ENCODE measurements around the gene RUNX3. TPM values are rescaled to one million over a fixed set of nuclear protein-coding genes. Genes with fewer than 3 reads are reported as not detected.

The RUNX3 gene
- total RNA-seq, 1 experiment from 2014 or later = 1.5 TPM

DNA sequence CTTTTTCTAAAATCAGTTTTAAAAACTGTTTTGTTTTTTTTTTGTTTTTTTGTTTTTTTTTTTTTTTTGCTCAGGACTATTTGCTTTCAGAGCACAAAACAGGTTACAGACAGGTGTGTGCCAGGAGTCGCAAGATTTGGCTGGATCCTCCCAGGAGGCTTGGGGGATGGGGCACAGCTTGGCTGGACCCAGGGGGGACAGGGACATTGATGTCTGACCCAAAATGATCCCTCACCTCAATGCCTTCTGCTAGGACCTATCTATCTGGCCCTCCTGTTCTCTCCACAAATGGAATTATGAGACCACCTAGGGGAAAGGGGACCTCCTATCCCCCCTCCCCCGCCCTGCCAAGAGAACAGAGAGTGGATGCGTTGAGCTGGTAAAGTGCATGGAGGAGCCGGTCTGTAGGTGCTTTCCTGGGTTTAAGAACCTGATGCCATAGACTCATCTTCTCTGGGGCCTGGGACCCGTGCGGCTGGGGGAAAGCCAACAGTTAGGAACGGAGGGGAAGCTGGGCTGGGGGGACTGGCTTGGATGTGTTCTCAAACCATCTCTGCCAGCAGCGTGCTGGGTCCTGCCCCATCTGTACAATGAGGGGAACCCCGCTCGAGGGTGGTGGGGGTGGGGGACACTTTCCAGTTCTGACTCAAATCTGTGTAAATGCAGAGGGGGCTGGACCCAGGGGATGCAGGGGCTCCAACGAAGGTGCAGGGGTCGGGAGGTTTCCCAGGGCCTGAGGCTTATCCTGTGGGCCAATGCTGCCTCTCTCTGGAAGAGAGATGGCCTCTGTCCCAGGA lies 28.9 kb downstream of the RUNX3 start:
- H3K27me3 Mint-ChIP-seq (ENCODE audit: low read depth) = no peaks in the 10 kb centered on the region
- ChIA-PET CTCF (interaction anchor here (0.6 to 1.4 kb wide), 9 partner anchors 8 to 126 kb away, joined by 3 to 11 read pairs (median 5); no protein-coding TSS in a partner anchor), POLR2A (interaction anchor here (0.5 to 0.7 kb wide), 4 partner anchors 8 to 245 kb away, joined by 3 to 6 read pairs (median 4); partner anchors contain the start of gene RUNX3)
- ATAC-seq (no peak), DNase-seq (ENCODE audit: low spot score) (no peak)
- TF ChIP-seq SMAD4 (CRISPR knock-in tag; IDR thresholded peaks at IDR 0.05) = no peak
- TF ChIP-seq SP1 (CRISPR knock-in tag; conservative IDR thresholded peaks at IDR 0.05) = no peak
- TF ChIP-seq IRF2 (CRISPR knock-in tag; IDR thresholded peaks at IDR 0.05; ENCODE audit: borderline replicate concordance, low read depth) = no peak
- no peak for TF ChIP-seq MAX (CRISPR knock-in tag; IDR thresholded peaks at IDR 0.05)
- no peak for TF ChIP-seq ZNF121 (CRISPR knock-in tag; IDR thresholded peaks at IDR 0.05)
- TF ChIP-seq, protein P1, sequence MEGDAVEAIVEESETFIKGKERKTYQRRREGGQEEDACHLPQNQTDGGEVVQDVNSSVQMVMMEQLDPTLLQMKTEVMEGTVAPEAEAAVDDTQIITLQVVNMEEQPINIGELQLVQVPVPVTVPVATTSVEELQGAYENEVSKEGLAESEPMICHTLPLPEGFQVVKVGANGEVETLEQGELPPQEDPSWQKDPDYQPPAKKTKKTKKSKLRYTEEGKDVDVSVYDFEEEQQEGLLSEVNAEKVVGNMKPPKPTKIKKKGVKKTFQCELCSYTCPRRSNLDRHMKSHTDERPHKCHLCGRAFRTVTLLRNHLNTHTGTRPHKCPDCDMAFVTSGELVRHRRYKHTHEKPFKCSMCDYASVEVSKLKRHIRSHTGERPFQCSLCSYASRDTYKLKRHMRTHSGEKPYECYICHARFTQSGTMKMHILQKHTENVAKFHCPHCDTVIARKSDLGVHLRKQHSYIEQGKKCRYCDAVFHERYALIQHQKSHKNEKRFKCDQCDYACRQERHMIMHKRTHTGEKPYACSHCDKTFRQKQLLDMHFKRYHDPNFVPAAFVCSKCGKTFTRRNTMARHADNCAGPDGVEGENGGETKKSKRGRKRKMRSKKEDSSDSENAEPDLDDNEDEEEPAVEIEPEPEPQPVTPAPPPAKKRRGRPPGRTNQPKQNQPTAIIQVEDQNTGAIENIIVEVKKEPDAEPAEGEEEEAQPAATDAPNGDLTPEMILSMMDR (IDR thresholded peaks at IDR 0.05) = no peak
- no peak for TF ChIP-seq ZBTB21 (CRISPR knock-in tag; IDR thresholded peaks at IDR 0.05; ENCODE audit: borderline replicate concordance)
- TF ChIP-seq KAT7 (CRISPR knock-in tag; IDR thresholded peaks at IDR 0.05; ENCODE audit: borderline replicate concordance) = no peak
- no peak for TF ChIP-seq FOXJ3 (CRISPR knock-in tag; IDR thresholded peaks at IDR 0.05; ENCODE audit: borderline replicate concordance)
- no peak for TF ChIP-seq SOX15 (CRISPR knock-in tag; IDR thresholded peaks at IDR 0.05)
- TF ChIP-seq, protein P2, sequence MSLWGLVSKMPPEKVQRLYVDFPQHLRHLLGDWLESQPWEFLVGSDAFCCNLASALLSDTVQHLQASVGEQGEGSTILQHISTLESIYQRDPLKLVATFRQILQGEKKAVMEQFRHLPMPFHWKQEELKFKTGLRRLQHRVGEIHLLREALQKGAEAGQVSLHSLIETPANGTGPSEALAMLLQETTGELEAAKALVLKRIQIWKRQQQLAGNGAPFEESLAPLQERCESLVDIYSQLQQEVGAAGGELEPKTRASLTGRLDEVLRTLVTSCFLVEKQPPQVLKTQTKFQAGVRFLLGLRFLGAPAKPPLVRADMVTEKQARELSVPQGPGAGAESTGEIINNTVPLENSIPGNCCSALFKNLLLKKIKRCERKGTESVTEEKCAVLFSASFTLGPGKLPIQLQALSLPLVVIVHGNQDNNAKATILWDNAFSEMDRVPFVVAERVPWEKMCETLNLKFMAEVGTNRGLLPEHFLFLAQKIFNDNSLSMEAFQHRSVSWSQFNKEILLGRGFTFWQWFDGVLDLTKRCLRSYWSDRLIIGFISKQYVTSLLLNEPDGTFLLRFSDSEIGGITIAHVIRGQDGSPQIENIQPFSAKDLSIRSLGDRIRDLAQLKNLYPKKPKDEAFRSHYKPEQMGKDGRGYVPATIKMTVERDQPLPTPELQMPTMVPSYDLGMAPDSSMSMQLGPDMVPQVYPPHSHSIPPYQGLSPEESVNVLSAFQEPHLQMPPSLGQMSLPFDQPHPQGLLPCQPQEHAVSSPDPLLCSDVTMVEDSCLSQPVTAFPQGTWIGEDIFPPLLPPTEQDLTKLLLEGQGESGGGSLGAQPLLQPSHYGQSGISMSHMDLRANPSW (CRISPR knock-in tag; conservative IDR thresholded peaks at IDR 0.05; ENCODE audit: low read depth) = no peak
- TF ChIP-seq, protein P3, sequence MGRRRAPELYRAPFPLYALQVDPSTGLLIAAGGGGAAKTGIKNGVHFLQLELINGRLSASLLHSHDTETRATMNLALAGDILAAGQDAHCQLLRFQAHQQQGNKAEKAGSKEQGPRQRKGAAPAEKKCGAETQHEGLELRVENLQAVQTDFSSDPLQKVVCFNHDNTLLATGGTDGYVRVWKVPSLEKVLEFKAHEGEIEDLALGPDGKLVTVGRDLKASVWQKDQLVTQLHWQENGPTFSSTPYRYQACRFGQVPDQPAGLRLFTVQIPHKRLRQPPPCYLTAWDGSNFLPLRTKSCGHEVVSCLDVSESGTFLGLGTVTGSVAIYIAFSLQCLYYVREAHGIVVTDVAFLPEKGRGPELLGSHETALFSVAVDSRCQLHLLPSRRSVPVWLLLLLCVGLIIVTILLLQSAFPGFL (CRISPR knock-in tag; IDR thresholded peaks at IDR 0.05; ENCODE audit: borderline replicate concordance) = no peak
- no peak for TF ChIP-seq CBFB (CRISPR knock-in tag; IDR thresholded peaks at IDR 0.05; ENCODE audit: low read depth)
- H3K27ac Mint-ChIP-seq = no peak overlapping the region
- H3K4me3 Mint-ChIP-seq = no peak overlapping the region
- H3K9me3 Mint-ChIP-seq = no peaks in the 10 kb centered on the region
- no peaks in the 10 kb centered on the region for H3K36me3 Mint-ChIP-seq
- H3K4me1 Mint-ChIP-seq = peaks cover 7% of the 10 kb centered on the region

DNA sequence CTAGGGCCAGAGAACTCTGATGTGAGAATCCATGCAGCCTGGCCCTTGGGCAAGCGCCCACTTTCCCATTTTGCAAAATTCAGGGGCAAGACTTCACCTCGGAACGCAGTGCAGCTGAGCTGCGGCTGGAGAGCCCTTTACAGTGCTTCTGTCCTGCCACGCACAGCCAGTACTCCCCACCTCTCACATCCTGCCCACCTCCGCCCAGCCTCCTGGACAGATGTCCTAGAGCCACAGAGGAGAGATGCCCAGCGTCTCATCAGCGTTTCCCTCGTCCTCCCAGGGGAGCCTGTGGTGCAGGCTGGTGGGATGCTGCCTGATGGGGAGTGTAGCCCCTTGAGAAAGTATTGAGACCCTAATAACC lies 29.6 kb downstream of the RUNX3 start:
- no peaks in the 10 kb centered on the region for H3K27me3 Mint-ChIP-seq (ENCODE audit: low read depth)
- H3K36me3 Mint-ChIP-seq = no peaks in the 10 kb centered on the region
- POLR2A ChIA-PET = interaction anchor here (0.6 to 0.7 kb wide), 2 partner anchors 8 to 29 kb away, joined by 3 to 6 read pairs; partner anchors contain the start of gene RUNX3
- DNase-seq (ENCODE audit: low spot score) (no peak), ATAC-seq (no peak)
- TF ChIP-seq, protein P4, sequence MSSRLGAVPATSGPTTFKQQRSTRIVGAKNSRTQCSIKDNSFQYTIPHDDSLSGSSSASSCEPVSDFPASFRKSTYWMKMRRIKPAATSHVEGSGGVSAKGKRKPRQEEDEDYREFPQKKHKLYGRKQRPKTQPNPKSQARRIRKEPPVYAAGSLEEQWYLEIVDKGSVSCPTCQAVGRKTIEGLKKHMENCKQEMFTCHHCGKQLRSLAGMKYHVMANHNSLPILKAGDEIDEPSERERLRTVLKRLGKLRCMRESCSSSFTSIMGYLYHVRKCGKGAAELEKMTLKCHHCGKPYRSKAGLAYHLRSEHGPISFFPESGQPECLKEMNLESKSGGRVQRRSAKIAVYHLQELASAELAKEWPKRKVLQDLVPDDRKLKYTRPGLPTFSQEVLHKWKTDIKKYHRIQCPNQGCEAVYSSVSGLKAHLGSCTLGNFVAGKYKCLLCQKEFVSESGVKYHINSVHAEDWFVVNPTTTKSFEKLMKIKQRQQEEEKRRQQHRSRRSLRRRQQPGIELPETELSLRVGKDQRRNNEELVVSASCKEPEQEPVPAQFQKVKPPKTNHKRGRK (CRISPR knock-in tag; IDR thresholded peaks at IDR 0.05; ENCODE audit: borderline replicate concordance) = no peak
- no peak for TF ChIP-seq GABPB1 (CRISPR knock-in tag; IDR thresholded peaks at IDR 0.05)
- TF ChIP-seq, protein P5, sequence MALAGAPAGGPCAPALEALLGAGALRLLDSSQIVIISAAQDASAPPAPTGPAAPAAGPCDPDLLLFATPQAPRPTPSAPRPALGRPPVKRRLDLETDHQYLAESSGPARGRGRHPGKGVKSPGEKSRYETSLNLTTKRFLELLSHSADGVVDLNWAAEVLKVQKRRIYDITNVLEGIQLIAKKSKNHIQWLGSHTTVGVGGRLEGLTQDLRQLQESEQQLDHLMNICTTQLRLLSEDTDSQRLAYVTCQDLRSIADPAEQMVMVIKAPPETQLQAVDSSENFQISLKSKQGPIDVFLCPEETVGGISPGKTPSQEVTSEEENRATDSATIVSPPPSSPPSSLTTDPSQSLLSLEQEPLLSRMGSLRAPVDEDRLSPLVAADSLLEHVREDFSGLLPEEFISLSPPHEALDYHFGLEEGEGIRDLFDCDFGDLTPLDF (CRISPR knock-in tag; IDR thresholded peaks at IDR 0.05) = no peak
- no peak for TF ChIP-seq ZNF671 (CRISPR knock-in tag; IDR thresholded peaks at IDR 0.05)
- no peak for TF ChIP-seq ATF1 (CRISPR knock-in tag; IDR thresholded peaks at IDR 0.05)
- TF ChIP-seq FOXP1 (CRISPR knock-in tag; IDR thresholded peaks at IDR 0.05; ENCODE audit: borderline replicate concordance) = no peak
- no peak overlapping the region for H3K27ac Mint-ChIP-seq
- CTCF ChIA-PET = interaction anchor here (0.7 to 1.4 kb wide), 6 partner anchors 9 to 70 kb away, joined by 3 to 11 read pairs (median 7); no protein-coding TSS in a partner anchor
- no peak overlapping the region for H3K4me3 Mint-ChIP-seq
- peaks cover 7% of the 10 kb centered on the region for H3K4me1 Mint-ChIP-seq
- H3K9me3 Mint-ChIP-seq = no peaks in the 10 kb centered on the region

Measured in WTC11 (cell line).